ENCODE results near the gene ZNF564. TPM values are rescaled to one million over a fixed set of nuclear protein-coding genes. Genes with fewer than 3 reads are reported as not detected.

Gene ZNF564
- total RNA-seq, 1 experiment from 2014 or later: 6.1 TPM

GRCh38 chr19:12526542-12526941 lies 24.7 kb downstream of the ZNF564 start:
- H3K4me2 ChIP-seq (ENCODE audit: low read length): no peak overlapping the region
- H3K9me2 ChIP-seq (ENCODE audit: insufficient read depth): no peaks in the 10 kb centered on the region
- ChIA-PET POLR2A (no interaction called here), RAD21 (ENCODE audit: low non-redundant PET in 1 of 2, low total read pairs in 2 of 2, uncharacterized antibody in 2 of 2, unreplicated experiment in 2 of 2) (no interaction called here), CTCF (no interaction called here)
- H3K36me3 ChIP-seq (ENCODE audit: control insufficient read depth in 1 of 2, insufficient read depth in 2 of 2, low read length in 2 of 2): peaks cover 15 to 27% of the 10 kb centered on the region in 2 experiments
- DNase-seq (ENCODE audit: low read depth, low spot score) (no peak), ATAC-seq (no peak)
- intact Hi-C loops (cut with micrococcal nuclease): no loop called here
- H3K9ac ChIP-seq (ENCODE audit: low read length): no peak overlapping the region
- H3K4me3 ChIP-seq (replicated peaks in 1 of 2; ENCODE audit: low read depth in 1 of 2, low read length in 2 of 2): no peak overlapping the region
- no peak overlapping the region for H2AFZ ChIP-seq (ENCODE audit: low read depth, low read length, poor library complexity, severe bottlenecking)
- no peaks in the 10 kb centered on the region for H3K4me1 ChIP-seq (ENCODE audit: control insufficient read depth in 1 of 2, insufficient read depth in 2 of 2, low read length in 2 of 2)
- no peak overlapping the region for H3K27ac ChIP-seq (ENCODE audit: low read depth, low read length)
- H4K20me1 ChIP-seq (ENCODE audit: insufficient read depth): no peaks in the 10 kb centered on the region
- no peaks in the 10 kb centered on the region for H3K27me3 ChIP-seq (ENCODE audit: insufficient read depth, low read length)
- BruUV-seq (replicated peaks): no TSS peak
- no peaks in the 10 kb centered on the region for H3K79me2 ChIP-seq (ENCODE audit: insufficient read depth, low read length)
- TF ChIP-seq RAD21 (IDR thresholded peaks at IDR 0.05; ENCODE audit: low read depth) (no peak), EZH2phosphoT487 (IDR thresholded peaks at IDR 0.05; ENCODE audit: borderline replicate concordance) (no peak), ZNF274 (IDR thresholded peaks at IDR 0.05; ENCODE audit: low read depth, low read length) (no peak), CEBPB (IDR thresholded peaks at IDR 0.05; ENCODE audit: low read depth) (no peak), MAX (IDR thresholded peaks at IDR 0.05) (no peak), EZH2 (IDR thresholded peaks at IDR 0.05) (no peak), ZFX (IDR thresholded peaks at IDR 0.05) (no peak), JUND (IDR thresholded peaks at IDR 0.05) (no peak), YY1 (IDR thresholded peaks at IDR 0.05; ENCODE audit: extremely low read depth, insufficient replicate concordance, low read depth, low read length) (no peak), CTCF (IDR thresholded peaks at IDR 0.05 in 2 of 3, conservative IDR thresholded peaks at IDR 0.05 in 1 of 3; ENCODE audit: borderline replicate concordance in 1 of 3, insufficient read depth in 1 of 3, low read depth in 2 of 3, low read length in 2 of 3) (no peak), SIN3A (IDR thresholded peaks at IDR 0.05; ENCODE audit: low read depth) (no peak), CBX3 (IDR thresholded peaks at IDR 0.05; ENCODE audit: low read depth) (no peak), TCF7L2 (IDR thresholded peaks at IDR 0.05; ENCODE audit: borderline replicate concordance, extremely low read depth, insufficient read depth, insufficient read length) (no peak), ZBTB33 (IDR thresholded peaks at IDR 0.05; ENCODE audit: extremely low read depth, insufficient replicate concordance, low read length) (no peak), REST (IDR thresholded peaks at IDR 0.05; ENCODE audit: low read depth) (no peak), SRF (IDR thresholded peaks at IDR 0.05; ENCODE audit: low read depth) (no peak), POLR2A (IDR thresholded peaks at IDR 0.05; ENCODE audit: borderline replicate concordance, extremely low read depth, insufficient read depth, insufficient read length) (no peak), EGR1 (IDR thresholded peaks at IDR 0.05; ENCODE audit: low read depth) (no peak), POLR2AphosphoS5 (IDR thresholded peaks at IDR 0.05; ENCODE audit: low read depth, low read length) (no peak), ATF3 (IDR thresholded peaks at IDR 0.05) (no peak)
- H3K9me3 ChIP-seq (ENCODE audit: control insufficient read depth in 1 of 2, insufficient read depth in 1 of 2, low read depth in 1 of 2, low read length in 2 of 2): peaks cover 66 to 86% of the 10 kb centered on the region in 2 experiments; a peak in 3 of 4 replicates
